Mesangial cell (primary cell): Measurements from ENCODE around the gene LPAR3. TPM values are rescaled to one million over a fixed set of nuclear protein-coding genes. Genes with fewer than 3 reads are reported as not detected.

Experiments used
- total RNA-seq: library from RNA; depleted of rRNA; stranded (reverse); fragments of >200 nt; gene quantifications from 2 replicates; pipeline ENCODE4 v1.2.3, GENCODE V29; 2015

LPAR3 gene, protein sequence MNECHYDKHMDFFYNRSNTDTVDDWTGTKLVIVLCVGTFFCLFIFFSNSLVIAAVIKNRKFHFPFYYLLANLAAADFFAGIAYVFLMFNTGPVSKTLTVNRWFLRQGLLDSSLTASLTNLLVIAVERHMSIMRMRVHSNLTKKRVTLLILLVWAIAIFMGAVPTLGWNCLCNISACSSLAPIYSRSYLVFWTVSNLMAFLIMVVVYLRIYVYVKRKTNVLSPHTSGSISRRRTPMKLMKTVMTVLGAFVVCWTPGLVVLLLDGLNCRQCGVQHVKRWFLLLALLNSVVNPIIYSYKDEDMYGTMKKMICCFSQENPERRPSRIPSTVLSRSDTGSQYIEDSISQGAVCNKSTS
- 0.16 and 0.25 TPM in 2 replicates for total RNA-seq

DNA sequence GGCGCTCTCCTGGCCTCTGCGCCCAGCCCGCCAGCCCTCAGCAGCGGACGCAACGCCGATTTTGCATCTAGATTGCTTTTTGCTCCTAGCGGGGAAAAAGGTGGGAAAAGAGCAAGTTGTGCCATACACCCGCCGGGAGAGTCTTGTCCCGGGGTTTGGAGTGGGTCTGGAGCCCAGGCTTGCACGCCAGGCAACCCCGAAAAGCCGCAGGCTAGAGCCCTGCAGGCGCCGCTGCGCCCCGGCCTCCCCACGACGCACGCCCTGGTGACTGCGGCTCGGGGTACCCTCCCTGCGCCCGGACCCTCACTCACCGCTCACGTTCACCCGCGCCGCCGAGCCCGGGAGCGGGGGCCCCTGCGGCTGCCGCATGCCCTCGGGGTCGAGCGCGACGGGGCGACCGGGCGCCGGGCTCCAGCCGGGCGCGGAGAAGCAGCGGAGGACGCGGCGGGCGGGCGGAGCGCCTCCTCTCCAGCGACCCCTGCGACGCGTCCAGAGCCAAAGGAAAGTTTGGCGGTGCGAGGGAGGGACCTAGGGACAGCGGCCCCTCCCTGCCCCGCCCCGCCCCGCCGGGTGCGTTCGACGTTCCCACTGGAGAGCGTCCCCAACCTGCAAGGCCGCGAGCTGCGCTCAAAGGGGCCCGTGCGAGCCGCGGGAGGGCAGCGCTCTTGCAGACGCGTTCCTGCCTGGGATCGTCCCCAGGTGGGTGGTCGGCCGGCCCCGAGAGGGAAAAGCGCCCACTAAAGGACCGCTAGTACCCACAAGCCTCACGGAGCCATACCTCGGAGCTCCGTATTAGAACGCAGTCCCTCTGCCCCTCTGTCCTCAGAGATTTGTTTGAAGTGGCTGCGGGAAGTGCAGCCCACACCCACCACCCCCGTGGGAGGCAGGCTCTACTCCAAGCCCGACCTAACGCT is at the start of gene LPAR3:
Gene LPAR3, minus strand, starts transcription at position 502 of the 914 bp plus-strand sequence. CDS start 27,086 bp downstream, outside the sequence.

Other genes starting within 250 kb of the LPAR3 start
- gene SSX2IP, start 202.7 kb downstream of the LPAR3 start, total RNA-seq: 3.7 and 4.2 TPM in 2 replicates
- gene MCOLN2, start 103.9 kb upstream of the LPAR3 start, total RNA-seq: 0.49 and 1.3 TPM in 2 replicates
- gene MCOLN3, start 155.3 kb upstream of the LPAR3 start, total RNA-seq: 0.33 and 1.0 TPM in 2 replicates